Karpas-422 (cell line): Measurements from ENCODE around the gene GSG1L2. TPM values are rescaled to one million over a fixed set of nuclear protein-coding genes. Genes with fewer than 3 reads are reported as not detected.
A peak's percentile ranks its signal among the peaks of the same experiment; 100 is the strongest.

Experiments used
- DNase-seq: peaks from one replicate; pipeline ENCODE4 v3.0.0-alpha.2; 2015
- H2AFZ ChIP-seq: fragments of 200-600 bp; sonication (generic); 2 replicates; pipeline ENCODE4 v1.6.1; 2014; ENCODE audit warnings: antibody characterized with exemption, low read length, mixed read lengths
- H3K27ac ChIP-seq: fragments of 200-600 bp; sonication (generic); 2 replicates; pipeline ENCODE4 v1.5.1; 2014; ENCODE audit warnings: mild to moderate bottlenecking, low read length, moderate library complexity
- H3K27me3 ChIP-seq: fragments of 200-600 bp; sonication (generic); 2 replicates; pipeline ENCODE4 v1.6.1; 2014; ENCODE audit warnings: low read length, mixed read lengths
- H3K36me3 ChIP-seq: fragments of 200-600 bp; sonication (generic); 2 replicates; pipeline ENCODE4 v1.6.1; 2014; ENCODE audit warnings: low read length, mixed read lengths; ENCODE audit not compliant: insufficient read depth
- H3K4me1 ChIP-seq: fragments of 200-600 bp; sonication (generic); 2 replicates; pipeline ENCODE4 v1.6.1; 2014; ENCODE audit warnings: mild to moderate bottlenecking, low read length, mixed read lengths
- H3K4me2 ChIP-seq: fragments of 200-600 bp; sonication (generic); 2 replicates; pipeline ENCODE4 v1.6.1; 2014; ENCODE audit warnings: low read length, low read depth, mild to moderate bottlenecking; ENCODE audit not compliant: poor library complexity, severe bottlenecking
- H3K4me3 ChIP-seq: fragments of 200-600 bp; sonication (generic); 2 replicates; pipeline ENCODE4 v1.5.1; 2014; ENCODE audit warnings: mild to moderate bottlenecking, antibody characterized with exemption, low read length, mixed read lengths
- H3K79me2 ChIP-seq: fragments of 200-600 bp; sonication (generic); 2 replicates; pipeline ENCODE4 v1.6.1; 2014; ENCODE audit warnings: mild to moderate bottlenecking, low read length, mixed read lengths
- H3K9ac ChIP-seq: fragments of 200-600 bp; sonication (generic); 2 replicates; pipeline ENCODE4 v1.6.0; 2014; ENCODE audit warnings: low read length
- H3K9me2 ChIP-seq: fragments of 200-600 bp; sonication (generic), shearing (Covaris generic); replicated peaks from 2 replicates; pipeline ENCODE4 v1.6.0; 2014; ENCODE audit warnings: mild to moderate bottlenecking, low read length, moderate library complexity; ENCODE audit not compliant: insufficient read depth
- H3K9me3 ChIP-seq: fragments of 300-700, 200-600 bp; sonication (generic); 2 replicates; pipeline ENCODE4 v1.6.1; 2014; ENCODE audit warnings: low read length, mixed read lengths
- H4K20me1 ChIP-seq: fragments of 200-600 bp; sonication (generic); 2 replicates; pipeline ENCODE4 v1.6.1; 2014; ENCODE audit warnings: mild to moderate bottlenecking, antibody characterized with exemption, low read length, low read depth; ENCODE audit not compliant: insufficient read depth
- total RNA-seq: library from RNA; depleted of rRNA; stranded (reverse); fragments of >200 nt; shearing (Covaris generic); gene quantifications from 2 replicates; pipeline ENCODE4 v1.2.3, GENCODE V29; 2014; ENCODE audit warnings: low replicate concordance

The GSG1L2 gene
- total RNA-seq, 1 experiment from 2014 or later, result not detected

- Histone ChIP-seq H3K4me3 (no peak overlapping the region), H3K4me2 (no peak overlapping the region), H3K27me3 (no peaks in the 10 kb centered on the region), H3K9me2 (no peaks in the 10 kb centered on the region), H2AFZ (no peak overlapping the region), H4K20me1 (no peaks in the 10 kb centered on the region), H3K9ac (no peak overlapping the region), H3K4me1 (no peaks in the 10 kb centered on the region), H3K27ac (no peak overlapping the region), H3K9me3 (no peaks in the 10 kb centered on the region), H3K79me2 (no peaks in the 10 kb centered on the region), H3K36me3 (no peaks in the 10 kb centered on the region)
- no peak for DNase-seq
Observed at GRCh38 chr17:9776911-9777310, 45.0 kb downstream of the GSG1L2 start.

GRCh38 chr17:9772658-9773057 lies 49.2 kb downstream of the GSG1L2 start:
- H3K4me2 ChIP-seq, result no peak overlapping the region
- DNase-seq, result no peak
- H3K4me3 ChIP-seq, result no peak overlapping the region
- no peaks in the 10 kb centered on the region for H3K4me1 ChIP-seq
- H3K27me3 ChIP-seq, result no peaks in the 10 kb centered on the region
- no peak overlapping the region for H3K9ac ChIP-seq
- H2AFZ ChIP-seq, result no peak overlapping the region
- no peaks in the 10 kb centered on the region for H3K79me2 ChIP-seq
- H3K9me2 ChIP-seq, result no peaks in the 10 kb centered on the region
- no peak overlapping the region for H3K27ac ChIP-seq
- no peaks in the 10 kb centered on the region for H3K9me3 ChIP-seq
- H3K36me3 ChIP-seq, result no peaks in the 10 kb centered on the region
- no peaks in the 10 kb centered on the region for H4K20me1 ChIP-seq

GRCh38 chr17:9771465-9771864 lies 50.4 kb downstream of the GSG1L2 start:
- Histone ChIP-seq H2AFZ (no peak overlapping the region), H4K20me1 (no peaks in the 10 kb centered on the region), H3K9me2 (no peaks in the 10 kb centered on the region), H3K79me2 (no peaks in the 10 kb centered on the region), H3K4me1 (no peaks in the 10 kb centered on the region), H3K27ac (no peak overlapping the region), H3K27me3 (no peaks in the 10 kb centered on the region), H3K9me3 (no peaks in the 10 kb centered on the region), H3K36me3 (no peaks in the 10 kb centered on the region), H3K4me3 (no peak overlapping the region), H3K9ac (no peak overlapping the region), H3K4me2 (no peak overlapping the region)
- no peak for DNase-seq

- Histone ChIP-seq H2AFZ (no peak overlapping the region), H3K27ac (no peak overlapping the region), H4K20me1 (no peaks in the 10 kb centered on the region), H3K9ac (no peak overlapping the region), H3K4me3 (no peak overlapping the region), H3K4me1 (no peaks in the 10 kb centered on the region), H3K36me3 (no peaks in the 10 kb centered on the region), H3K27me3 (no peaks in the 10 kb centered on the region), H3K79me2 (no peaks in the 10 kb centered on the region), H3K4me2 (no peak overlapping the region), H3K9me3 (no peaks in the 10 kb centered on the region), H3K9me2 (no peaks in the 10 kb centered on the region)
- no peak for DNase-seq
Observed at GRCh38 chr17:9769036-9769695, 52.7 kb downstream of the GSG1L2 start.

GRCh38 chr17:9768381-9768934 lies 53.4 kb downstream of the GSG1L2 start:
- no peaks in the 10 kb centered on the region for H3K36me3 ChIP-seq
- peak; percentile 65 for DNase-seq
- H3K9ac ChIP-seq, result no peak overlapping the region
- H4K20me1 ChIP-seq, result no peaks in the 10 kb centered on the region
- no peak overlapping the region for H3K4me3 ChIP-seq
- no peaks in the 10 kb centered on the region for H3K79me2 ChIP-seq
- H3K27me3 ChIP-seq, result no peaks in the 10 kb centered on the region
- no peak overlapping the region for H3K27ac ChIP-seq
- H3K9me3 ChIP-seq, result no peaks in the 10 kb centered on the region
- no peak overlapping the region for H3K4me2 ChIP-seq
- no peaks in the 10 kb centered on the region for H3K9me2 ChIP-seq
- H2AFZ ChIP-seq, result no peak overlapping the region
- no peaks in the 10 kb centered on the region for H3K4me1 ChIP-seq

GRCh38 chr17:9767432-9767991 lies 54.4 kb downstream of the GSG1L2 start:
- Histone ChIP-seq H3K27ac (no peak overlapping the region), H3K4me3 (no peak overlapping the region), H3K9me3 (no peaks in the 10 kb centered on the region), H3K9ac (no peak overlapping the region), H3K4me2 (no peak overlapping the region), H3K9me2 (no peaks in the 10 kb centered on the region), H3K27me3 (no peaks in the 10 kb centered on the region), H3K4me1 (no peaks in the 10 kb centered on the region), H3K79me2 (no peaks in the 10 kb centered on the region), H2AFZ (no peak overlapping the region), H4K20me1 (no peaks in the 10 kb centered on the region), H3K36me3 (no peaks in the 10 kb centered on the region)
- no peak for DNase-seq

GRCh38 chr17:9766970-9767369 lies 54.9 kb downstream of the GSG1L2 start:
- Histone ChIP-seq H3K36me3 (no peaks in the 10 kb centered on the region), H3K9ac (no peak overlapping the region), H2AFZ (no peak overlapping the region), H3K9me2 (no peaks in the 10 kb centered on the region), H3K4me2 (no peak overlapping the region), H3K79me2 (no peaks in the 10 kb centered on the region), H3K4me3 (no peak overlapping the region), H3K9me3 (no peaks in the 10 kb centered on the region), H3K27ac (no peak overlapping the region), H3K27me3 (no peaks in the 10 kb centered on the region), H4K20me1 (no peaks in the 10 kb centered on the region), H3K4me1 (no peaks in the 10 kb centered on the region)
- no peak for DNase-seq

GRCh38 chr17:9765322-9765721 lies 56.6 kb downstream of the GSG1L2 start:
- H3K27me3 ChIP-seq, result no peaks in the 10 kb centered on the region
- H3K27ac ChIP-seq, result no peak overlapping the region
- H2AFZ ChIP-seq, result no peak overlapping the region
- no peaks in the 10 kb centered on the region for H3K4me1 ChIP-seq
- H3K4me3 ChIP-seq, result no peak overlapping the region
- H3K36me3 ChIP-seq, result no peaks in the 10 kb centered on the region
- H3K79me2 ChIP-seq, result no peaks in the 10 kb centered on the region
- H3K9me2 ChIP-seq, result no peaks in the 10 kb centered on the region
- no peaks in the 10 kb centered on the region for H3K9me3 ChIP-seq
- no peaks in the 10 kb centered on the region for H4K20me1 ChIP-seq
- no peak overlapping the region for H3K4me2 ChIP-seq
- no peak overlapping the region for H3K9ac ChIP-seq
- DNase-seq, result no peak
